Putamen (tissue), 1 donor: ENCODE data around the gene PPP1R8.

Experiments used
- DNase-seq: peaks from one replicate; pipeline ENCODE4 v3.0.0-alpha.2; 2016; ENCODE audit warnings: low spot score

PPP1R8 gene

DNA sequence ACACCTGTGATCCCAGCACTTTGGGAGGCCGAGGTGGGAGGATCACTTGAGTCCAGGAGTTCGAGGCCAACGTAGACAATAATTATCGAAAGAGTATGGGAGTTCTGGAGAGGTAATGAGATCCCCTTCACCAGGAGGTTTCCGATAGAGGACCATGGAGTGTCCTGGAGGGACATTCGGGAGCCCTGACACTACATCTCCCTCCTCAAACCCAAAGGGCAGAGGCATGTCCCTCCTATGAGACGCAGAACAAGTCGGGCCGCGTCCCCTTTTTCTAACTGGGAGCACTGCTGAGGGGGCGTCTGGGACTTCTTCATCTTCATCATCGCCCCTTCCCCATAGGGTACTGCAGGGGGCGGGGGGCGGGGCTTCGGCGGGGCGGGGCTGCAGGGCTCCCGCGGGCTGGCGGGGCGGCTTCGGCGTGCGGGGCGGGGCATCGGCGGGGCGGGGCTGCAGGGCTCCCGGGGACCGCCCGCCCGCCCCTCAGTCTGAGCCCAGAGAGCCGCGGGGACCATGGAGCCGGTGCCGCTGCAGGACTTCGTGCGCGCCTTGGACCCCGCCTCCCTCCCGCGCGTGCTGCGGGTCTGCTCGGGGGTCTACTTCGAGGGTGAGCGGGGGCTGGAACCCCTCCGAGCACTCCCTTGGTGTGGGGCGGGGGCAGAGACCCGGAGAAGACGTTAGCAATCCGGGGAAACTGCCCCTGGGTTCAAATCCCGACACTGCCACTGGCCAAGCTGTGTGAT lies 41.6 kb downstream of the PPP1R8 start, which contains the start of gene THEMIS2:
Gene THEMIS2 (plus strand): TSS at position 486 of the 743 bp plus-strand sequence. CDS start 28 bp downstream, at position 514.
- no peak for DNase-seq

DNA sequence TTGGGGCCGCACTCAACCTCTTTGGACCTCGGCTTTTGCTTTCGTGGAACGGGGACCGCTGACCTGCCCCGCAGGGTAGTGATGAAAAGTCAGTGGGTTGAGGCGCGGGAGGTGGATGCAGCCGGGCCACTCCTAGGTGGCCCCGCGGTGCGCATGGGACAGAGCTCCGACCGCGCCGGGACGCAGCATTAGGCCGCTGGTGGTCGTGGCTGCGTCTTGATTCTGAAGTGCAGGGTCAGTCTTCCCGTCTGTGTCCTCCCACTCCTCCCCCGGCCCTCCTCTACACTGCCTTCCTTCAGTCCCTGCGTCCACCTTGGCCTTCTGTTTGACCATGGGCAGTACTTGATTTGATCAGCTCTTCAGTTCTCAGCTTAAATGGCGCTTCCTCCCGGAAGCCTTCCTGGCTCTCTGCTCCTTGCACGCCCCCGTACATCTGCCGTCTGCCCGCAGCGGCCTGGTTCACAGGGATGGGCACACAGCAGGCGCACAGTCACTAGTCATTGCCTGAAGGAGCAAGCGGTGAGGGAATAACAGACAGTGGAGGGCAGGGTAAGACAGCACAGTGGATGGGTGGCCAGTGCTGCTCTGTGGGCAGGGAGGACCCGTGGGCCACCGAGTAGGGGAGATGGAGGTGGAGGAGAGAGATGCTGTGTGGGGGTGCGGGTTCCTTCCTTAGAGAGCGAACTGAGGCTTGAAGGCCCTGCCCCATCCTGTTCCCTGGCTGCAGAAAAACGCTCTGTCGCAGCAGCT lies 42.4 kb downstream of the PPP1R8 start:
- DNase-seq, result no peak

DNA sequence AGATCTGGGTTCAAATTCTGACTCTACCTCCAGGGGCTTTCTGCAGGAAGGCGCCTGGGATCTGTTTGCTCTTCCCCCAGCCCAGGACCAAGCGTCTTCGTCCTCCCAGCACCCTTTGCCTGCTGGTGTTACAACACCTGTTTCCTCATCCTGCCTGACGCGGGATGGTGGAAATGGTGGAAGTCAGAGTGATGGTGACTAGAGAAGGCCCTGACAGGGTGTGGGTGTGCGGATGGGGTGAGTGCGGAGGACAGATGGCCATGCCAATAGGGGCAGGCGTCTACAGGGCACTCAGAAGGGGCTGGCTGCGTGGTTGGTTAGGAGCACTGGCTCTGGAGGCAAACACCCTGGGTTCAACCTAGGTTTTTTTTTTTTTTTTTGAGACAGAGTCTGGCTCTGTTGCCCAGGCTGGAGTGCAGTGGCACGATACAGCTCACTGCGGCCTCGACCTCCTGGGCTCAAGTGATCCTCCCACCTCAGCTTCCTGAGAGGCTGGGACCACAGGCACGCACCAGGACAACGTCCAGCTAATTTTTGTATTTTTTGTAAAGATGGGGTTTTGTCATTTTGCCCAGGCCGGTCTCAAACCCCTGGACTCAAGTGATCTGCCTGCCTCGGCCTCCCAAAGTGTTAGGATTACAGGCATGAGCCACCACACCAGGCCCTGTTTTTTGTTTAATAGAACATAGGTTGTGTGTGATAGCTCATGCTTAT lies 43.2 kb downstream of the PPP1R8 start:
- no peak for DNase-seq

DNA sequence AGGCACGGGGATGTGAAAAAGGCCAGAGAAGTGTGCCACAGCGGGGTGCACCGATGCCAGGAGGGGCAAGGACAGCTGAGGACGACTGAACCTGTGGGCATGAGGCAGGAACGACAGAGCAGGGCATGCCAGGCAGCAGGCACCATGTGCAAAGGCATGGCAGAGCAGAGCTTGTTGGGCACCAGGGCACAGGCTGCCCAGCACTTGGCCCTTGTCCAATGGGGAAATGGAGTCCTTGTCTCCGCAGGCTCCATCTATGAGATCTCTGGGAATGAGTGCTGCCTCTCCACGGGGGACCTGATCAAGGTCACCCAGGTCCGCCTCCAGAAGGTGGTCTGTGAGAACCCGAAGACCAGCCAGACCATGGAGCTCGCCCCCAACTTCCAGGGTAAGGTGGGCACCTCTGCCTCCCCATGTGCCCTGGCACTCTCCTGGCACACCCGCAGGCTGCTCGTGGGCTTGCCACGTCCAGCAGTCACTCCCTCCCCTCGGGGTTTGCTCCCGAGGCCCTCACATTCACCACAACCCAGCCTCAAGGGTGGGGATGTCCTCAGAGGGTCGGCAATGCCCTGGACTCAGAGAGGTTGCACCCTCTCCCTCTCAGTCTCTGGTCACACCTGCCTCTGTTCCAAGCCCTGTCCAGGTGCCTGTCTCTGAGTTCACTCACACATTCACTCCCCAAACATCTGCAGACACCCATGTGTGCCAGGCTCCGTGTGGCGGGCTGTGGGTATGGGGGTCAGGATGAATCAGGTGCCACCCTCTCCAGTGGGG lies 45.9 kb downstream of the PPP1R8 start:
- DNase-seq, result no peak

DNA sequence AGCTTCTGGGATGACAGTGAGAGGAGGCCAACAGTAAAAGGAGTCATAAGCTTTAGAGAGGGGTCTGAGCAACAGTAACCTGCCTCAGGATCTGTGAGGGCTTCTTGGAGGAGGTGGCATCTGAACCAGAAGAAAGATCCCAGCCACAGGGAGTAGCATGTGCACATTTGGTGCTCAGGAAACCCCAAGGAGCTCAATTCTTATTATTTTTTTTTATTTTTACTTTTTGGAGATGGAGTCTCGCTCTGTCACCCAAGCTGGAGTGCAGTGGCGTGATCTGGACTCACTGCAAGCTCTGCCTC lies 46.5 kb downstream of the PPP1R8 start:
- no peak for DNase-seq

DNA sequence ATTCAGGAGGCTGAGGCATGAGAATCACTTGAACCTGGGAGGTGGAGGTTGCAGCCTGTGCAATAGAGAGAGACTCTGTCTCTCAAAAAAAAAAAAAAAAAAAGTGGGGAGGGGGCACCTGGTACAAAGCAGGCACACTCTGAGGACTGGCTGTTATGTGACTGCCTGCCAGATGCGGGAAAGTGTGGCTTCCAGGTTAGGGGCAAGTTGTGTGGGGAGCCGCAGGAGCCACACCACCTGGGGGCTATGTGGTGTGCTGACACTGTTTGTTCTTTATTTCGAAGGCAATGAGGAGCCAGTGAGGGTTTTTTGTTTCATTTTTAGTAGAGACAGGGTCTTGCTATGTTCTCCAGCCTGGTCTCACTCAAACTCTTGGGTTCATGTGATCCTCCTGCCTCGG lies 47.5 kb downstream of the PPP1R8 start:
- DNase-seq, result no peak

DNA sequence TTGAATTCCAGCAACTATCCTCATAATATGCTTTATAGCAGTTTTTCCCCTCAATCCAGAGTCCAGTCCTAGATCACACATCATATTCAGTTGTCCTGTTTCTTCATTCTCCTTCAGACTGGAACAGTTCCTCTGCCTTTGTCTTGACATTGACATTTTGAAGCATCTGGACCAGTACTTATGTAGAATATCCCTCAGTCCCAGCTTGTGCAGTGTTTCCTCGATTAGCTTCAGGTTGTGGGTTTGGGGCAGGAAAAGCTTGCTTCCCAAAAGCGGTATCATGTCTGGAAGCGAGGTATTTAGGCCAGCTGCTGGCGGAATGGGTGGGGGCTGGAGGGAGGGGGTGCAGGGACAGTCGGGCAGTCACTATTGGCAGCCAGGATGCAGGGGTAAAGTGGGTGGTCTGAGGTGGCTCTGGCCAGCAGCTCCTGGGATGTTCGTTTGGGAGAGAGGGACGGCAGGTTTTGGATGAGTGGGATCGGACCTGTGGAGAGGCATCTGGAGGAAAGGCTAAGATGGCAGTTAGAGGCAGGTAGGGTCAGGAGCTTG lies 48.3 kb downstream of the PPP1R8 start:
- no peak for DNase-seq

DNA sequence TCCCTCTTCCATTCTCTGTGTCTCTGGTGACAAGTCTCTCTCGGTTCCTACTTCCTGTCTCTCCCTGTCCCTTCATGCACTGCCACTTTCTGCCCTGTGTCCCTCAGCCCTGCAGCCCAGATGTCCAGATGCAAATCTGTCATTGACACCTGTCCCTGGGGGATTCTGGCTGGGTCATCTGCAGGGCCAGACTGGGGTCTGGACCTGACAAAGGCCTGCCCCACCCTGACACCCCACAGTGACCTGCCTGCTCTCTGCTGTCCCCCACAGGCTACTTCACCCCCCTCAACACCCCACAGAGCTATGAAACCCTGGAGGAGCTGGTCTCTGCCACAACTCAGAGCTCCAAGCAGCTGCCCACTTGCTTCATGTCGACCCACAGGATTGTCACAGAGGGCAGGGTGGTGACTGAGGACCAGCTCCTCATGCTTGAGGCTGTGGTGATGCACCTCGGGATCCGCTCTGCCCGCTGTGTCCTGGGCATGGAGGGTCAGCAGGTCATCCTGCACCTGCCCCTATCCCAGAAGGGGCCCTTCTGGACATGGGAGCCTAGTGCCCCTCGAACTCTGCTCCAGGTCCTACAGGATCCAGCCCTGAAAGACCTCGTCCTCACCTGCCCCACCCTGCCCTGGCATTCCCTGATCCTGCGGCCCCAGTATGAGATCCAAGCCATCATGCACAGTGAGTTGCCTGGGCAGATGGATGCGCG lies 48.9 kb downstream of the PPP1R8 start:
- no peak for DNase-seq

DNA sequence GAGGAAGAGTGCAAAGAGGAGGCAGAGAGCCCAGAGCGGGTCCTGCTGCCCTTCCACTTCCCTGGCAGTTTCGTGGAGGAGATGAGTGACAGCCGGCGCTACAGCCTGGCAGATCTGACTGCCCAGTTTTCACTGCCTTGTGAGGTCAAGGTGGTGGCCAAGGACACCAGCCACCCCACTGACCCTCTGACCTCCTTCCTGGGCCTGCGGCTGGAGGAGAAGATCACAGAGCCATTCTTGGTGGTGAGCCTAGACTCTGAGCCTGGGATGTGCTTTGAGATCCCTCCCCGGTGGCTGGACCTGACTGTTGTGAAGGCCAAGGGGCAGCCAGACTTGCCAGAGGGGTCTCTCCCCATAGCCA lies 51.9 kb downstream of the PPP1R8 start:
- DNase-seq, result no peak

DNA sequence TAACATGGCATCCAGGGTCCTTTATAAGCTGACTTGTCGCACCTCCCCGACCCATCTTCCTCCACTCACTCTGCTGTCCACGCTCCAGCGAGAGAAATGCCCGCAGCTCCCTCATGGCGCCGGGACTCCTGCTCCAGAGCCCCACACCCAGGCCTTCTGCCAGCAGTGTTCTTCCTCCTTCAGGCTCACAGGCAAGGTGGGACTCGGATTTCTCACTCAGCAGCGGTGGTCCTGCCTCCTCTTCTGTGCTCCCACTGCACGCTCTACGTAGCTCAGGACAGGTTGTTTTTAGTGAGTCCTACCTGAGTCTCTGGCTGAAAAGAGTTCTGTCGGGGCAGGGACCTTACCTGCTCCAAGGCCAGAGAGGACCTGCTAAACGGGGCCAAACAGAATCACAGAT lies 53.0 kb downstream of the PPP1R8 start:
- no peak for DNase-seq

DNA sequence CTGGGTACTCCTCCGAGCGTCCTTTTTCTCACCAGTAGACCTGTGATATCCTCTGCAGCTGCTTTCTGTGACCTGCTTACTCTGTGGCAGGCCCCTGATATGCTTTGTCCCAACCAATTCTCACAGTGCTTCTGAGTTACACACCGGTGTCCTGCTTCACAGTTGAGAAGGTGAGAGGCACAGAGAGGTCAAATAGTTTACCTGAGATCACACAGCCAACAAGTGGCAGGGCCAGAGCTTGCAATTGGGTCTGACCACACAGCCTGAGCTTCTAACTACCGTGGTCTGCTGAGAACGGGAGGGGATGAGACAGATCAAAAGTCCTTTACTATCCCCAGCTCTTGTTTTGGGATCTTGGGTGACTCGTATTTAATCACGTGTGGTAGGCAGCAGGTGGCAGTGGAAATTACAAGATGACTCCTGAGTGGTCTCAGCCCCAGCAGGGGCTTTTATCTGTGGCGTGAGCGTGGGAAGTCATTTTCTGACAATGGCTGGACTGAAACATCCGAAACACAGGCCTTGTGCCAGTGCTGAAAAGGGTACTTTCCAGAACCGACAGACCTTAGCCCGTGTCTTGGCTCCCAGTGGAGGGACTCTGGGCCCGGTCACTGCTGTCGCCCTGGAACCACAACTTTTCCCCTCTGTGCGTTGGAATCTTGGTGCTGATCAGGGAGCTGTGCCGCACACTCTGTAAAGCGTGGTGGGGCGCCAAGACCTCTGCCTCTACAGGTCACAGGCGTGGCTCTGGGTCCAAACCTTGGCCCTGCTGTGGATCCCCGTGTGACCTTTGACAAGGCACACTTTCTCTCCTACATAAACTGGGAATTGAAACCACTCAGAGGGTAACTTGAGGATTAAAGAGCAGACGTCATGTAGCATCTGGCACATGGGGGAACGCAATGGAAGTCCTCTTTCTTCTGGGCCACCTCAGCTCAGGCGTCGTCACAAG lies 53.7 kb downstream of the PPP1R8 start:
- no peak for DNase-seq

DNA sequence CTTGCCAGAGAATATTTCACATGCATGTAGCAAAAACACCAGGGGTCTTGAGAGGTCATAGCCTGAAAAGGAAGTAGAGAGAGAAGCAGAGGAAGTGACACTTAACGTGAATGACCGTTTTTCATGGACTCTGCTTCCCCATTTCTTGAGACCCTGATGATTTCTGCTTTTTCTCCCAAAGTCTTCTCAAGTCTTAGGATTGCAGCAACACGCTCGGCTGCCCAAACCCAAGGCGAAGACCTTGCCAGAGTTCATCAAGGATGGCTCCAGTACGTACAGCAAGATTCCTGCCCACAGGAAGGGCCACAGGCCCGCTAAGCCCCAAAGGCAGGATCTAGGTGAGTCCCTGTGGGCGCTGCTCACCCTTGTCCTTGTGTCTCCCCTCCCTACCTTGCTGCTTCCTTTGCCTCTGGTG lies 54.5 kb downstream of the PPP1R8 start:
- no peak for DNase-seq

DNA sequence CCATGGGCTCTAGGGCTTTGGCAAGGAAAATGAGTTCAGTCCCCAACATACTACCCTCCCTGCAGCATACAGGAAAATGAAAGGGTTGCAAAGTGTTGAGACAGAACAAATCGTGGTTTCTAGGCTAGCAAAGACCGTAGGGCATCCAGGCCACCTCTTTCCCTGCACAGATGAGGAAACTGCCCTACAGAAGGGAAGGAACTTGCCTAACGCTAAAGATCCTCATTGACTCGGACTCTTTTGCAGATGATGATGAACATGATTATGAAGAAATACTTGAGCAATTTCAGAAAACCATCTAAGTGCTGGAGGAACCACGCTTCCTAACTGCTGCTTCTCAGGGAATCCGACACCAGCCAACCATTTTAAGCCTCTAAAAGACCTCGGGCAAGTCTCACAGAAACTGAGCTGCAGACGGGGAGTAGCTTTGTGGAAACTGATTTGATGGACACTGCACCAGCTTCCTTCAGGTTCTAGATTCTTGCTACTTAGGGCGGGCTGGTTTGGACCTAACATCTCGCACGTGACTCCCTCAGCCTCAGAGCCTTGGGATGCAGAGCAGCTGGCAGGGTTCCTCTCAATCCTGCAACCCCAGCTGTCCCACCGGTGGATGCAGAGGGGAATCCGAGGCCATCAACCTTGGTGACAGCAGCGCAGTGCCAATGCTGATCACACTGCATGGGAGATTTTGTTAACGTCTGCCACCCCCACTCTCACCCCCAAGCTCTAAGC lies 55.2 kb downstream of the PPP1R8 start:
- no peak for DNase-seq

DNA sequence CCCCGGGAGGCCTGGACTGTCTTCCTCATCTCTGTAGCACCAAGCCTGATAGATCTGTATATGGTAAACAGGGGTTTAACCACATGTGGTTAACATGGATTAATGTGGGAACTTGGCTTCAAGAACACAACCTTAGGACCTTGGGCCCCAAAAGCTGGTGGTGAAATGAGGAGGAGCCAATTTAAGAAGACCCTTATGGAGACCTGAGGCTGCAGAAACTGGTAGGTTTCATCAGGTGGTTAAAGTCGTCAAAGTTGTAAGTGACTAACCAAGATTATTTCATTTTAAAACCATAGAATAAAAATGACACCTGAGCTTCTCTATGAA lies 55.7 kb downstream of the PPP1R8 start:
- DNase-seq, result no peak

DNA sequence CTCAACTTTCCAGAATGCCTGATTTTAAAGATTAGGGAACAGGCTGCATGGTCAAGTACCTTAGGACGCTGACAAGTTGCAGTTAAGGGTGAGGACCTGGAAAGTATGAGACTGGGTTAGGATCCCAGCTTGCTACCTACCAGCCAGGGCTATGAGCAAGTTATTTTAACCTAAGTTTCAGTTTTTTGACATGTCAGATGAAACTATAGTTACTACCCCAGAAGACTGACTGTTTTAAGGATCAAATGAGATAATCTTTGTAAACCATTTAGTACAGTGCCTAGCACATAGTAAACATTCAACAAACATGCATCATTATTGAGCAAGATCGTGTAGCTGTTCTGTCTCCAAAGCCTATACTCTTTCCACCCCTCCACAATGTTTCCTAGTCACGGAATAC lies 56.2 kb downstream of the PPP1R8 start:
- DNase-seq, result no peak

DNA sequence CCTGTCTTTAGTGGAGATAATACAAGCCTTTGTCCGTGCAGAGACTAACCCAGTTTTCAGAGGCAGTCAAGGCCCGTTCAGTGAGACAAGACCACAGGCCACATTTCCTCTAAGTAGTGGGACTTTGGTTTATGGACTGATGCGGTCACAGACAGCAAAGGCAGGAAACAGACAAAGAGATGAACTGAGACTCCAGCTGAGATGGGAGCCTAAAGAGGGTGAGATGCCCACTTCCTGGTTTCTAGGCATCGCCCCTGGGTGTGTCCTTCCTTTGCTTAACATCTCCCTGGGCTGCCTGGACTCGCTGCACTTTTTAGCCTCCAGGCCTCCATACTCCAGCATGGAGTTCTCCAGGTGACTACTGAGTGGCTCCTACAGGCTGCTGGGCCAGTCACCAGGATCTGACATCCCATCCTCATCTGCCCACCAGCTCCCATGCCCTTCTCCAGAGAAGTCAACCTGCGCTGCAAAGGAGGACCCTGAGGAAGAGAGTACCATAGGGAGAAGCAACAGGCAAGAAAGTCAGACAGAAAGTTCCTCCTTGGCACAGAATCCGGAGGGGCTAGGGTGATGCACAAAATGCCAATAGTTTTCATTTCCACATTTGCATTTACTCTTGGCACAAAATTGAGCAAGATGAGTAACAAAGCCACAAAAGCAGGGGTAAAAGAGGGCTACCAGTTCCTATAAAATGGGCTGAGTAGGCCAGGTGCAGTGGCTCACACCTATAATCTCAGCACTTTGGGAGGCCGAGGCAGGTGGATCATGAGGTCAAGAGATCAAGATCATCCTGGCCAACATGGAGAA lies 56.8 kb downstream of the PPP1R8 start:
- DNase-seq, result no peak

DNA sequence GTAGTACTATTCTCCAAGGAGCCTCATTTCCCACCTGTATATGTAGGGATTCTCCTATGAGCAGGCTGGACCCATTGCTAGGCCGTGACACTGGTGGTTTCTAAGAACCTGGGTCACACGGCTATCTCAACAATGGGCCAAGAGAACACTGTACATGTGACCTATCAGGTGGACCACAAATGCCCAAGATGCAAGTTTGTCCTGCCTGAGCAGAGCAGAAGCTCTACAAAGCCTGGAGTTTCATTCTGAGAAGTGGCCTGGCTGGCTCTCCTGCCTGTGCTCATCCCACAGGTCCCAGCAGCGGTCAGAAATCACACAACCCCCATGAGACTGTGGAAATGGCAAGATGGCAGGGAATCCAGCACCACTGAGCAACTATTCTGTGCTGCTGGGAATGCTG lies 58.9 kb downstream of the PPP1R8 start:
- no peak for DNase-seq

DNA sequence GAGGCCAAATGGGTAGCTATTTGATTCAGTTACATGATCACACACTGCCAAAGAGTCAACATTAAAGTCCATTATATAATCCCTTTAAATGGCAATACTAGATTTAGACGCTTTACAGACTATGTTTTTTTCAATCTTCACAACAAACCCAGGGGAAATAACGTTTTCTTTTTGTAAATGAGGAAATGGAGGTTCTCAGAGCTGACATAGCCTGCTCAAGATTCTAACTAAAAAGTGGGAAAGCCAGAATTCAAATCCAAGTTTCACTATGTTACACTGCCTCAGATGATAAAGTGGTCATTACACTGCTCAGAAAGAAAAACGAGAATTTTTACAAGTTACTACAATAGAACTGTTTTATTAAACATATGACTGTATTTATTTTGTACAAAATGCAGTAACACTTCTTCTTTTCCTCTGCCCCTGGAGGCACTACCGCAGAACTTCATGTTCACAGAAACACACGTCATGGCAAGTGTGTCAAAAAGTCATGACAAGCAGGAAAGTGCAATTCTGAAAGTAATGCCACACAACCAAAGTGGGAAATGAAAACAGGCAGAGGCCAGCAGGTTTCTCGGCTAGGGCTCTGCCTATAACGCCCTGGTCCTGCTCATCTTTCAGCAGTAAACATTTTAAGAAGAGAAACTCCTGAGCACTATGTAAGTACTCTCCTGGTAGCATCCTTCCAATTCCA lies 60.8 kb downstream of the PPP1R8 start:
- no peak for DNase-seq
